H9 (cell line): ENCODE results near the gene USP27X. TPM values are rescaled to one million over a fixed set of nuclear protein-coding genes. Genes with fewer than 3 reads are reported as not detected.

Source experiments
- DNase-seq: peaks from one replicate; pipeline ENCODE4 v3.0.0-alpha.2; 2017
- H2AFZ ChIP-seq: one replicate; pipeline ENCODE4 v1.6.1; 2013; ENCODE audit warnings: mild to moderate bottlenecking, low read length, control low read depth, moderate library complexity
- H2AK5ac ChIP-seq: 2 replicates; pipeline ENCODE4 v1.6.1; 2013; ENCODE audit warnings: low read length, control low read depth, mixed read lengths; ENCODE audit not compliant: insufficient read length
- H2BK120ac ChIP-seq: one replicate; pipeline ENCODE4 v1.6.1; 2013; ENCODE audit warnings: low read depth, mild to moderate bottlenecking, low read length, control low read depth, inconsistent platforms; ENCODE audit not compliant: poor library complexity, severe bottlenecking
- H2BK12ac ChIP-seq: 2 replicates; pipeline ENCODE4 v1.6.1; 2013; ENCODE audit warnings: low read length, control low read depth, mixed read lengths, low read depth; ENCODE audit not compliant: insufficient read length
- H2BK15ac ChIP-seq: 2 replicates; pipeline ENCODE4 v1.6.1; 2013; ENCODE audit warnings: low read depth, low read length, control low read depth
- H2BK20ac ChIP-seq: one replicate; pipeline ENCODE4 v1.6.1; 2013; ENCODE audit warnings: low read depth, mild to moderate bottlenecking, low read length, control low read depth, inconsistent platforms; ENCODE audit not compliant: poor library complexity, severe bottlenecking
- H2BK5ac ChIP-seq: 2 replicates; pipeline ENCODE4 v1.6.1; 2013; ENCODE audit warnings: low read length, control low read depth, mixed read lengths; ENCODE audit not compliant: insufficient read length
- H3K14ac ChIP-seq: 2 replicates; pipeline ENCODE4 v1.6.1; 2013; ENCODE audit warnings: low read length, control low read depth; ENCODE audit not compliant: insufficient read depth
- H3K18ac ChIP-seq: 2 replicates; pipeline ENCODE4 v1.6.1; 2013; ENCODE audit warnings: low read depth, mild to moderate bottlenecking, mixed read lengths, low read length, control low read depth; ENCODE audit not compliant: insufficient read length
- H3K23ac ChIP-seq: 2 replicates; pipeline ENCODE4 v1.6.1; 2013; ENCODE audit warnings: low read length, control low read depth, mixed read lengths, low read depth; ENCODE audit not compliant: insufficient read length
- H3K23me2 ChIP-seq: 2 replicates; pipeline ENCODE4 v1.6.1; 2013; ENCODE audit warnings: low read depth, mild to moderate bottlenecking, mixed read lengths, low read length, control low read depth; ENCODE audit not compliant: insufficient read length, poor library complexity, severe bottlenecking
- H3K27ac ChIP-seq: 2 replicates; pipeline ENCODE4 v1.5.1; 2013; ENCODE audit warnings: low read length, control low read depth, mixed read lengths, low read depth; ENCODE audit not compliant: insufficient read length
- H3K27me3 ChIP-seq: 2 replicates; pipeline ENCODE4 v1.6.1; 2013; ENCODE audit warnings: low read length, control low read depth, inconsistent platforms; ENCODE audit not compliant: insufficient read depth
- H3K4ac ChIP-seq: 2 replicates; pipeline ENCODE4 v1.6.1; 2013; ENCODE audit warnings: low read depth, mild to moderate bottlenecking, control low read depth, inconsistent platforms, low read length, moderate library complexity
- H3K4me1 ChIP-seq: 2 replicates; pipeline ENCODE4 v1.6.1; 2013; ENCODE audit warnings: low read length, control low read depth, inconsistent platforms; ENCODE audit not compliant: insufficient read depth
- H3K4me2 ChIP-seq: 2 replicates; pipeline ENCODE4 v1.6.1; 2013; ENCODE audit warnings: low read length, control low read depth, mixed read lengths; ENCODE audit not compliant: insufficient read length, insufficient read depth
- H3K56ac ChIP-seq: 2 replicates; pipeline ENCODE4 v1.6.1; 2013; ENCODE audit warnings: low read depth, mild to moderate bottlenecking, mixed read lengths, low read length, control low read depth; ENCODE audit not compliant: insufficient read length
- H3K79me1 ChIP-seq: 2 replicates; pipeline ENCODE4 v1.6.1; 2013; ENCODE audit warnings: low read depth, mild to moderate bottlenecking, moderate library complexity, low read length, control low read depth, inconsistent platforms; ENCODE audit not compliant: insufficient read depth, poor library complexity, severe bottlenecking
- H3K79me2 ChIP-seq: 2 replicates; pipeline ENCODE4 v1.6.1; 2013; ENCODE audit warnings: low read length, control low read depth, inconsistent platforms; ENCODE audit not compliant: insufficient read depth
- H3K9ac ChIP-seq: 2 replicates; pipeline ENCODE4 v1.6.1; 2013; ENCODE audit warnings: low read length, control low read depth, mixed read lengths; ENCODE audit not compliant: insufficient read length; ENCODE audit errors: extremely low read depth
- H3K9me3 ChIP-seq: one replicate; pipeline ENCODE4 v1.6.1; 2013; ENCODE audit warnings: low read depth, low read length, inconsistent platforms; ENCODE audit not compliant: control insufficient read depth
- H3T11ph ChIP-seq: one replicate; pipeline ENCODE4 v1.6.1; 2013; ENCODE audit warnings: mild to moderate bottlenecking, low read length, control low read depth, inconsistent platforms
- H4K20me1 ChIP-seq: one replicate; pipeline ENCODE4 v1.6.1; 2013; ENCODE audit not compliant: control insufficient read depth, insufficient read length, insufficient read depth
- H4K5ac ChIP-seq: 2 replicates; pipeline ENCODE4 v1.6.1; 2013; ENCODE audit warnings: low read depth, mild to moderate bottlenecking, mixed read lengths, low read length, control low read depth; ENCODE audit not compliant: insufficient read length
- H4K8ac ChIP-seq: replicated peaks from 2 replicates; pipeline ENCODE4 v1.6.1; 2013; ENCODE audit warnings: low read length, control low read depth, mixed read lengths, low read depth; ENCODE audit not compliant: insufficient read length
- H4K91ac ChIP-seq: 2 replicates; pipeline ENCODE4 v1.6.1; 2013; ENCODE audit warnings: low read depth, mild to moderate bottlenecking, moderate library complexity, mixed read lengths, low read length, control low read depth; ENCODE audit not compliant: insufficient read length
- H3K27ac Mint-ChIP-seq, 3 experiments: 2 replicates in 2 of 3; 3 replicates in 1 of 3; pipeline ENCODE4 v1.8.0; 2020 to 2021; ENCODE audit warnings: mixed read lengths in 3 of 3, mild to moderate bottlenecking in 1 of 3, moderate library complexity in 1 of 3
- H3K27me3 Mint-ChIP-seq: 2 replicates; pipeline ENCODE4 v1.8.0; 2021; ENCODE audit warnings: low read depth, mild to moderate bottlenecking, moderate library complexity, mixed read lengths
- H3K36me3 Mint-ChIP-seq, 3 experiments: 2 replicates in 2 of 3; 3 replicates in 1 of 3; pipeline ENCODE4 v1.8.0; 2020 to 2021; ENCODE audit warnings: low read depth in 3 of 3, mixed read lengths in 3 of 3; ENCODE audit not compliant: insufficient read depth in 1 of 3
- H3K4me1 Mint-ChIP-seq, 2 experiments: 2 replicates each; pipeline ENCODE4 v1.8.0; 2020; ENCODE audit warnings: mixed read lengths in 2 of 2
- H3K4me3 Mint-ChIP-seq, 2 experiments: 2 replicates in 1 of 2; 3 replicates in 1 of 2; pipeline ENCODE4 v1.8.0; 2020 to 2021; ENCODE audit warnings: mild to moderate bottlenecking in 2 of 2, mixed read lengths in 2 of 2, moderate library complexity in 1 of 2
- H3K9me3 Mint-ChIP-seq, 2 experiments: 2 replicates in 1 of 2; 3 replicates in 1 of 2; pipeline ENCODE4 v1.8.0; 2020; ENCODE audit warnings: mild to moderate bottlenecking in 2 of 2, mixed read lengths in 2 of 2, moderate library complexity in 1 of 2
- CTCF ChIP-seq: fragments of 200-600 bp; sonication (generic); conservative IDR thresholded peaks from 3 replicates; pipeline ENCODE4 v1.8.0; 2021; ENCODE audit warnings: antibody characterized with exemption, mild to moderate bottlenecking
- WGBS: extraction: QIAGEN DNeasy Blood & Tissue Kit; methylation state at CpG from one replicate; pipeline ENCODE4 v1.1.7; 2013; ENCODE audit warnings: missing lambda C conversion rate, low lambda C conversion rate, mixed read lengths; ENCODE audit not compliant: insufficient read length; ENCODE audit errors: extremely low coverage; 5-methylcytosine and 5-hydroxymethylcytosine counted together
- total RNA-seq: library from RNA; stranded (reverse); gene quantifications from 2 replicates; pipeline ENCODE4 v1.2.1, GENCODE V29; 2021

USP27X gene
- total RNA-seq, 1 experiment from 2014 or later, result 5.7 TPM

GRCh38 chrX:49880668-49881067, 1.4 kb downstream of the USP27X start:
- Histone ChIP-seq H3T11ph (no peak overlapping the region), H2AK5ac (no peak overlapping the region), H3K4ac (no peak overlapping the region), H2BK5ac (no peak overlapping the region), H3K27ac (no peak overlapping the region), H3K18ac (no peak overlapping the region), H2BK120ac (no peak overlapping the region), H2BK20ac (no peak overlapping the region), H4K20me1 (no peaks in the 10 kb centered on the region), H3K27me3 (no peaks in the 10 kb centered on the region; the same call in 1 of the 2 replicates), H3K9ac (no peak overlapping the region), H2AFZ (no peak overlapping the region), H4K5ac (no peak overlapping the region), H2BK15ac (no peak overlapping the region), H3K79me1 (no peaks in the 10 kb centered on the region), H3K4me1 (0 out of 2 replicates have a peak, but pooled peaks cover 3% of the 10 kb centered on the region), H3K79me2 (no peaks in the 10 kb centered on the region), H2BK12ac (no peak overlapping the region), H3K4me2 (no peak overlapping the region), H4K91ac (no peak overlapping the region), H3K56ac (no peak overlapping the region), H4K8ac (no peak overlapping the region), H3K9me3 (peaks cover 19% of the 10 kb centered on the region), H3K23me2 (peaks cover 6% of the 10 kb centered on the region), H3K23ac (no peak overlapping the region), H3K14ac (no peak overlapping the region)
- H3K4me1 Mint-ChIP-seq, result peaks cover 10% of the 10 kb centered on the region in 2 experiments
- peak overlapping the region; percentile 72 to 85; a peak in 4 of 5 replicates for H3K4me3 Mint-ChIP-seq
- DNase-seq, result no peak
- H3K36me3 Mint-ChIP-seq, result peaks cover 11 to 21% (median 15%) of the 10 kb centered on the region in 3 experiments
- H3K27ac Mint-ChIP-seq, result no peak overlapping the region
- TF ChIP-seq CTCF, result no peak
- peaks cover 60 to 70% of the 10 kb centered on the region in 2 experiments for H3K9me3 Mint-ChIP-seq
- WGBS, result no CpG with 5 or more reads among the region's 12 CpGs
- H3K27me3 Mint-ChIP-seq, result peaks cover 18% of the 10 kb centered on the region
